Type B pancreatic cell (in vitro differentiated cells): Measurements from ENCODE around the gene MUC6. TPM values are rescaled to one million over a fixed set of nuclear protein-coding genes. Genes with fewer than 3 reads are reported as not detected.

Source experiments
- DNase-seq: peaks from one replicate; pipeline ENCODE4 v3.0.0; 2021; ENCODE audit warnings: mixed read lengths; ENCODE audit not compliant: unreplicated experiment; ENCODE audit errors: extremely low spot score
- H3K27ac Mint-ChIP-seq: 2 replicates; pipeline ENCODE4 v1.8.0; 2021; ENCODE audit warnings: mild to moderate bottlenecking, mixed read lengths
- H3K27me3 Mint-ChIP-seq: 2 replicates; pipeline ENCODE4 v1.8.0; 2021; ENCODE audit warnings: mixed read lengths
- H3K36me3 Mint-ChIP-seq: 2 replicates; pipeline ENCODE4 v1.8.0; 2021; ENCODE audit warnings: mixed read lengths
- H3K4me1 Mint-ChIP-seq: one replicate; pipeline ENCODE4 v1.8.0; 2021; ENCODE audit warnings: mixed read lengths; ENCODE audit not compliant: unreplicated experiment
- H3K4me3 Mint-ChIP-seq: 2 replicates; pipeline ENCODE4 v1.8.0; 2021; ENCODE audit warnings: mild to moderate bottlenecking, mixed read lengths
- H3K9me3 Mint-ChIP-seq: 2 replicates; pipeline ENCODE4 v1.8.0; 2021; ENCODE audit warnings: mixed read lengths
- CTCF ChIP-seq: fragments of 200-600 bp; sonication (generic); conservative IDR thresholded peaks from 2 replicates; pipeline ENCODE4 v1.5.0; 2021; ENCODE audit warnings: antibody characterized with exemption, mild to moderate bottlenecking
- total RNA-seq: library from RNA; stranded (reverse); gene quantifications from 2 replicates; pipeline ENCODE4 v1.2.1, GENCODE V29; 2021; ENCODE audit warnings: low replicate concordance

MUC6 gene
- total RNA-seq, 1 donor from 2014 or later: 0.46 TPM

- Mint-ChIP-seq H3K27ac (peak overlapping the region; percentile 21), H3K27me3 (no peaks in the 10 kb centered on the region), H3K4me3 (no peak overlapping the region), H3K36me3 (peaks cover 18% of the 10 kb centered on the region), H3K4me1 (peaks cover 19% of the 10 kb centered on the region), H3K9me3 (no peaks in the 10 kb centered on the region)
- TF ChIP-seq CTCF: no peak
- no peak for DNase-seq
These were observed 29.8 kb downstream of the MUC6 start for GRCh38 chr11:1006762-1007161.

GRCh38 chr11:1005928-1006327 is 30.6 kb downstream of the MUC6 start:
- peaks cover 26% of the 10 kb centered on the region for H3K4me1 Mint-ChIP-seq
- no peaks in the 10 kb centered on the region for H3K27me3 Mint-ChIP-seq
- peak overlapping the region; percentile 10 for H3K27ac Mint-ChIP-seq
- H3K4me3 Mint-ChIP-seq: no peak overlapping the region
- H3K9me3 Mint-ChIP-seq: no peaks in the 10 kb centered on the region
- H3K36me3 Mint-ChIP-seq: peaks cover 25% of the 10 kb centered on the region
- no peak for TF ChIP-seq CTCF
- no peak for DNase-seq

GRCh38 chr11:1003159-1003558 is 33.4 kb downstream of the MUC6 start:
- no peaks in the 10 kb centered on the region for H3K9me3 Mint-ChIP-seq
- H3K27me3 Mint-ChIP-seq: no peaks in the 10 kb centered on the region
- no peak for TF ChIP-seq CTCF
- H3K36me3 Mint-ChIP-seq: peaks cover 20% of the 10 kb centered on the region
- H3K4me3 Mint-ChIP-seq: no peak overlapping the region
- no peak for DNase-seq
- H3K4me1 Mint-ChIP-seq: peaks cover 31% of the 10 kb centered on the region
- H3K27ac Mint-ChIP-seq: no peak overlapping the region

GRCh38 chr11:1002406-1002984 is 34.0 kb downstream of the MUC6 start:
- TF ChIP-seq CTCF: no peak
- Mint-ChIP-seq H3K4me1 (peaks cover 31% of the 10 kb centered on the region), H3K27me3 (no peaks in the 10 kb centered on the region), H3K9me3 (no peaks in the 10 kb centered on the region), H3K4me3 (no peak overlapping the region), H3K36me3 (peaks cover 20% of the 10 kb centered on the region), H3K27ac (no peak overlapping the region)
- no peak for DNase-seq

GRCh38 chr11:1001617-1002405 is 34.7 kb downstream of the MUC6 start:
- DNase-seq: no peak
- Mint-ChIP-seq H3K27ac (peak overlapping the region; percentile 78), H3K4me3 (no peak overlapping the region), H3K9me3 (no peaks in the 10 kb centered on the region), H3K36me3 (peaks cover 18% of the 10 kb centered on the region), H3K27me3 (no peaks in the 10 kb centered on the region), H3K4me1 (peaks cover 30% of the 10 kb centered on the region)
- no peak for TF ChIP-seq CTCF
